Gastrocnemius medialis (tissue), 4 donors: ENCODE data around the gene ZNF205.
"Not testable (repeated sequence)": the region's sequence is repeated elsewhere in the genome, so short reads cannot be mapped to it uniquely, and the experiment has no call there.

ENCODE experiments used
- POLR2A ChIP-seq, 2 donors: fragments of 450-650 bp; IDR thresholded peaks; one replicate each; pipeline ENCODE4 v1.6.1; 2017; ENCODE audit warnings: antibody characterized with exemption in 2 of 2, mild to moderate bottlenecking in 2 of 2, moderate library complexity in 2 of 2
- TF ChIP-seq, protein P1 (sequence below), 5 experiments: fragments of 450-650 bp in 3 of 5; fragments of 200-600 bp in 2 of 5; sonication (generic) in 2 of 5; IDR thresholded peaks in 4 of 5; conservative IDR thresholded peaks in 1 of 5; 1 replicate in 4 of 5; 2 replicates in 1 of 5; pipeline ENCODE4 v1.5.1; 2016 to 2019; ENCODE audit warnings: antibody characterized with exemption in 5 of 5, mild to moderate bottlenecking in 3 of 5, moderate library complexity in 3 of 5

DNA sequence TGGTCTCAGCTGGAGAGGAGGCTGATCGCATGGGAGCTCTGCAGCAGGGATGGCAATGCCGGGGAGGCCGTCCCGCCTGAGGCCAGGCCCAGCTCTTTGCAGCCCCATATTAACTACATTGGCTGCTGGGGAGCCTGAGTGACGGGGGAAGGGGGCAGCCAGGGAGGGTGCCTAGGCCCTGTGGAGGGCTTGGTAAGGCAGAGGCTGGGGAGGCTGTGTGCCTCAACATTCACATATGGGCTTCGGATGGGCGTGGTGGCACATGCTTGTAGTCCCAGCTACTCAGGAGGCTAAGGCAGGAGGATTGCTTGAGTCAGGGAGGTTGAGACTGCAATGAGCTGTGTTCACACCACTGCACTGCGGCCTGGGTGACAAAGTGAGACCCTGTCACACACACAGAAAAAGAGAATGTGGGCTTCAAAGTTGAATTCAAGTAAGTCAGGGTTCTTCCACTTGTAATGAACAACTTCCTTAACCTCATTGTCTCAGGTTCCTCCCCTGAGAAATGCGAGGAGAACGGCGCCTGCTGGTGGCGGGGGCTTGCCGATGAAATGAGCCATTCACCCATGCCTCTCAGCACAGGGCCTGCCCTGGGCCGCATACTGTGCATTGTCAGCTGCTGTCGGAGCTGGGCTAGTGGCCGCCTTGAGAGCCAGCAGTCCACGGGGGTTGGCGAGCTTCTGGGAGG lies 39.7 kb upstream of the ZNF205 start:
- TF ChIP-seq, protein P1, sequence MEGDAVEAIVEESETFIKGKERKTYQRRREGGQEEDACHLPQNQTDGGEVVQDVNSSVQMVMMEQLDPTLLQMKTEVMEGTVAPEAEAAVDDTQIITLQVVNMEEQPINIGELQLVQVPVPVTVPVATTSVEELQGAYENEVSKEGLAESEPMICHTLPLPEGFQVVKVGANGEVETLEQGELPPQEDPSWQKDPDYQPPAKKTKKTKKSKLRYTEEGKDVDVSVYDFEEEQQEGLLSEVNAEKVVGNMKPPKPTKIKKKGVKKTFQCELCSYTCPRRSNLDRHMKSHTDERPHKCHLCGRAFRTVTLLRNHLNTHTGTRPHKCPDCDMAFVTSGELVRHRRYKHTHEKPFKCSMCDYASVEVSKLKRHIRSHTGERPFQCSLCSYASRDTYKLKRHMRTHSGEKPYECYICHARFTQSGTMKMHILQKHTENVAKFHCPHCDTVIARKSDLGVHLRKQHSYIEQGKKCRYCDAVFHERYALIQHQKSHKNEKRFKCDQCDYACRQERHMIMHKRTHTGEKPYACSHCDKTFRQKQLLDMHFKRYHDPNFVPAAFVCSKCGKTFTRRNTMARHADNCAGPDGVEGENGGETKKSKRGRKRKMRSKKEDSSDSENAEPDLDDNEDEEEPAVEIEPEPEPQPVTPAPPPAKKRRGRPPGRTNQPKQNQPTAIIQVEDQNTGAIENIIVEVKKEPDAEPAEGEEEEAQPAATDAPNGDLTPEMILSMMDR (IDR thresholded peaks at IDR 0.05 in 4 of 5, conservative IDR thresholded peaks at IDR 0.05 in 1 of 5), result peak in 1 of 5 experiments; percentile 11
- TF ChIP-seq POLR2A (IDR thresholded peaks at IDR 0.05), result not testable (repeated sequence)
